Small intestine (tissue), 7 donors: Measurements from ENCODE around the gene FAP. TPM values are rescaled to one million over a fixed set of nuclear protein-coding genes. Genes with fewer than 3 reads are reported as not detected.

Experiments used
- DNase-seq, 2 donors: peaks; one replicate each; pipeline versions ENCODE4 v3.0.0 to v3.0.0-alpha.2; 2013
- FAIRE-seq: peaks from 2 replicates; lab custom pipeline; 2012; peaks lifted over from hg19 to GRCh38; lab: Jason Lieb, UNC
- H3K27ac ChIP-seq, 3 donors: one replicate each; pipeline ENCODE4 v1.5.1; 2013; ENCODE audit warnings: low read length in 2 of 3, mild to moderate bottlenecking in 2 of 3, control low read depth in 1 of 3, inconsistent platforms in 1 of 3, low read depth in 1 of 3, moderate library complexity in 1 of 3
- H3K27me3 ChIP-seq, 3 donors: one replicate each; pipeline ENCODE4 v1.6.1; 2013; ENCODE audit warnings: low read length in 3 of 3, inconsistent platforms in 1 of 3; ENCODE audit not compliant: control insufficient read depth in 3 of 3, insufficient read depth in 3 of 3
- H3K36me3 ChIP-seq, 3 donors: one replicate each; pipeline ENCODE4 v1.6.1; 2013; ENCODE audit warnings: low read length in 3 of 3, inconsistent platforms in 1 of 3, low read depth in 1 of 3, mild to moderate bottlenecking in 1 of 3, moderate library complexity in 1 of 3; ENCODE audit not compliant: control insufficient read depth in 3 of 3, insufficient read depth in 2 of 3
- H3K4me1 ChIP-seq, 3 donors: one replicate each; pipeline ENCODE4 v1.6.1; 2013; ENCODE audit warnings: low read length in 2 of 3, inconsistent platforms in 1 of 3, low read depth in 1 of 3, mild to moderate bottlenecking in 1 of 3, moderate library complexity in 1 of 3; ENCODE audit not compliant: control insufficient read depth in 3 of 3, insufficient read depth in 2 of 3
- H3K4me3 ChIP-seq, 3 donors: one replicate each; pipeline ENCODE4 v1.5.1; 2013; ENCODE audit warnings: low read length in 3 of 3, control low read depth in 1 of 3, inconsistent platforms in 1 of 3, low read depth in 1 of 3, mild to moderate bottlenecking in 1 of 3, moderate library complexity in 1 of 3
- H3K9me3 ChIP-seq, 2 donors: one replicate each; pipeline ENCODE4 v1.6.1; 2013; ENCODE audit warnings: low read depth in 1 of 2, low read length in 1 of 2; ENCODE audit not compliant: control insufficient read depth in 2 of 2, insufficient read depth in 1 of 2
- WGBS, 3 donors: extraction: QIAGEN DNeasy Blood & Tissue Kit; methylation state at CpG; one replicate each; pipeline ENCODE4 v1.1.7; 2013; 5-methylcytosine and 5-hydroxymethylcytosine counted together
- polyA plus RNA-seq, 4 donors: library from polyadenylated mRNA; stranded (reverse) in 3 of 4; unstranded in 1 of 4; fragments of 200-250 nt in 3 of 4; fragments of 120-200 nt in 1 of 4; gene quantifications; one replicate each; pipeline versions ENCODE4 v1.2.1 to v1.2.3, GENCODE V29; 2013
- donor health status: healthy with polysubstance abuse.
- donor health status: control.
- donor health status: control.
- donor health status: Bipolar disorder and iron deficiency.
- donor health status: healthy.

Gene FAP
- polyA plus RNA-seq, 4 donors = 0.78 to 2.3 TPM; not detected in 2

GRCh38 chr2:162177301-162177700 is 65.9 kb downstream of the FAP start:
- Histone ChIP-seq H3K9me3 (no peaks in the 10 kb centered on the region), H3K27ac (no peak overlapping the region), H3K36me3 (no peaks in the 10 kb centered on the region), H3K4me3 (no peak overlapping the region), H3K4me1 (peaks cover 0 to 7% (median under 1%) of the 10 kb centered on the region in 3 donors), H3K27me3 (no peaks in the 10 kb centered on the region)
- WGBS, 3 donors = 71 to 75% (median 74%) methylated on average over 4 of the region's 4 CpGs
- DNase-seq (no peak), FAIRE-seq (no peak)

DNA sequence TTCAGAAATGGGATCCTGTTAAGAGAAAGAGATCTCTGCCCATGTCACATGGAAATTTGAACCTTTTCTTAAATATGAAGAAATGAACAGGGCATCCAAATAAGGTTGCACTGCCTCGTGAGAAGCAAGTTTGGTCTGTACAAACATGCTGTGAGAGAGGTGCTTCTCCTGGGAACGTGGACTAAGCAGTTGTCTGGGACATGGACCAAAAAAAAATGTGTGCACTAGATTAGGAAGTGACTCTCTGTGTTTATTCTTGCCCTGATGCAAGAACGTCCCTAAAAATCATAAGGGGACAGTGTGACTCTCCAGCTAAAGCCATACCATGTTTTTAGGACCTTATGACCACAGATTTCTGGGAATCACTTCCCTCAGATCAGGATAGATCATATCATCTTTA is 67.5 kb downstream of the FAP start:
- Histone ChIP-seq H3K4me3 (no peak overlapping the region), H3K4me1 (no peaks in the 10 kb centered on the region), H3K36me3 (no peaks in the 10 kb centered on the region), H3K27ac (no peak overlapping the region), H3K9me3 (no peaks in the 10 kb centered on the region), H3K27me3 (no peaks in the 10 kb centered on the region)
- DNase-seq = no peak
- FAIRE-seq = no peak
- 39 to 45% (median 40%) methylated on average over 3 of the region's 3 CpGs for WGBS, 3 donors

DNA sequence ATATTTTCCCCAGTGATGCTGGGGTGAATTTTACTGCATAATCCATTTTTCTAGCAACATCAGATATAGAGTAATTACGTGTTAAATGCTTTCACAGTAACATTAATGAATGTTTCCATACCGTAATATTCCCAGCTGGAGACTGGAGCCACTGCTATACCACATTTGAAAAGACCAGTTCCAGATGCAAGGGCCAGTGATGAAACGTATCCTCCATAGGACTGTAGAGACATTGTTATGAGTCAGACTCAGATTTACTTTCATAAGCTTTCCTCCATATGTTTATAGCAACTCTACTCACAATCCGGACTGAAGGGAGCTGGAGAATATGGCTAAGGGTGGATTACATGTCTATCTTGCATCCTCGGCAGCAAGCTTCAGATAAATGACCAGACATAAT is 68.5 kb downstream of the FAP start:
- 83 to 90% (median 84%) methylated on average over 5 of the region's 5 CpGs for WGBS, 3 donors
- Histone ChIP-seq H3K9me3 (no peaks in the 10 kb centered on the region), H3K4me1 (no peaks in the 10 kb centered on the region), H3K36me3 (no peaks in the 10 kb centered on the region), H3K27ac (no peak overlapping the region), H3K4me3 (no peak overlapping the region), H3K27me3 (no peaks in the 10 kb centered on the region)
- no peak for DNase-seq
- no peak for FAIRE-seq

GRCh38 chr2:162172802-162173370 is 70.4 kb downstream of the FAP start:
- Histone ChIP-seq H3K36me3 (no peaks in the 10 kb centered on the region), H3K27me3 (no peaks in the 10 kb centered on the region), H3K9me3 (no peaks in the 10 kb centered on the region), H3K4me3 (no peak overlapping the region), H3K4me1 (no peaks in the 10 kb centered on the region), H3K27ac (no peak overlapping the region)
- WGBS, 3 donors = 63 to 100% (median 85%) methylated on average over 1 of the region's 1 CpG
- FAIRE-seq (no peak), DNase-seq (no peak)

DNA sequence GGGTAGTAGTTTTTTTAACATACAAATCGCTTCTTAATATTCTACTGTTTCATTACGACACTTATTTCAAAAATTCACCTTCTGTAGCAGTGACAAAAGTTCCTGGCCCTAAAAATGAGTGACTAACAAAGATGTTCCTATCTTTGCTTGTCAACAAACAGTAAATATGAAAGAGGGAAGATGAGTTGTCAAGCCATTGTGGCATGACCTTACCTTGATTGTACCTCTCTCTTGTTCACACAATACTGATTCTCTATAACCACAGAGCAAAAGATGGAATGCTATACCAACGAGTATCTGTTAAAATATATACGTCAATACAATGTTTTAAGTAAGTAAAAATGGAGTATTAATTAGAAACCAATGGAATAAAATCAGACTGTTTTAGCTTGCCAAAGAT is 76.5 kb downstream of the FAP start:
- DNase-seq (no peak), FAIRE-seq (no peak)
- Histone ChIP-seq H3K36me3 (no peaks in the 10 kb centered on the region), H3K27ac (no peak overlapping the region), H3K9me3 (no peaks in the 10 kb centered on the region), H3K4me1 (peaks cover 0 to 2% (median 0%) of the 10 kb centered on the region in 3 donors), H3K27me3 (no peaks in the 10 kb centered on the region), H3K4me3 (no peak overlapping the region)
- WGBS, 3 donors = 89 to 92% (median 91%) methylated on average over 4 of the region's 4 CpGs

- no peaks in the 10 kb centered on the region for H3K27me3 ChIP-seq
- peaks cover 0 to 3% (median 0%) of the 10 kb centered on the region in 3 donors for H3K4me1 ChIP-seq
- H3K27ac ChIP-seq = no peak overlapping the region
- no peak for DNase-seq
- no peak for FAIRE-seq
- no peaks in the 10 kb centered on the region for H3K36me3 ChIP-seq
- H3K9me3 ChIP-seq = no peaks in the 10 kb centered on the region
- H3K4me3 ChIP-seq = no peak overlapping the region
Measured at GRCh38 chr2:162166174-162166573, 77.1 kb downstream of the FAP start.

- Histone ChIP-seq H3K27me3 (peaks cover 0 to 1% (median 0%) of the 10 kb centered on the region in 3 donors), H3K4me3 (no peak overlapping the region), H3K4me1 (peaks cover 0 to 3% (median 0%) of the 10 kb centered on the region in 3 donors), H3K36me3 (no peaks in the 10 kb centered on the region), H3K27ac (no peak overlapping the region), H3K9me3 (no peaks in the 10 kb centered on the region)
- FAIRE-seq (no peak), DNase-seq (no peak)
- WGBS, 3 donors = 64 to 83% (median 80%) methylated on average over 2 of the region's 2 CpGs
Measured at GRCh38 chr2:162164802-162165201, 78.4 kb downstream of the FAP start.

DNA sequence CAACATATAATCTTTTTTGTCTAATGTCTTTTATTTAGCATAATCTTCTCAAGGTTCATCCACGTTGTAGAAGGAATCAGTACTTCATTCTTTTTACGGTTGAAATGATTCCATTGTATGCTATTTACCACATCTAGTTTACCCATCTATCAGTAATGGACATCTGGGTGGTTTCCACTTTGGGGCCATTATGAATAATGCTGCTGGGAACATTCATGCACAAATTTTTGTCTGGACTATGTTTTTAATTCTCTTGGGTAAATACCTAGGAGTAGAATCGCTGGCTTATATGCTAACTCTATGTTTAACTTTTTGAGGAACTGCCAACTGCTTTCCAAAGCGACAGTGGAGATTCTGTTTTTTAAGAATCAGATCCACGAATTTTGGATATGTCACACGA is 83.8 kb downstream of the FAP start:
- Histone ChIP-seq H3K4me1 (peaks cover 0 to 3% (median 0%) of the 10 kb centered on the region in 3 donors), H3K27me3 (peaks cover 0 to 4% (median 3%) of the 10 kb centered on the region in 3 donors), H3K9me3 (no peaks in the 10 kb centered on the region), H3K27ac (no peak overlapping the region), H3K36me3 (no peaks in the 10 kb centered on the region), H3K4me3 (no peak overlapping the region)
- FAIRE-seq (no peak), DNase-seq (no peak)
- 82 to 87% (median 85%) methylated on average over 6 of the region's 6 CpGs for WGBS, 3 donors

GRCh38 chr2:162156149-162156548 is 87.1 kb downstream of the FAP start:
- Histone ChIP-seq H3K9me3 (no peaks in the 10 kb centered on the region), H3K36me3 (no peaks in the 10 kb centered on the region), H3K27me3 (peaks cover 0 to 7% (median 4%) of the 10 kb centered on the region in 3 donors), H3K27ac (no peak overlapping the region), H3K4me3 (no peak overlapping the region), H3K4me1 (no peaks in the 10 kb centered on the region)
- WGBS, 3 donors = 85 to 93% (median 86%) methylated on average over 3 of the region's 3 CpGs
- DNase-seq (no peak), FAIRE-seq (no peak)
